GOT3 (cell line): ENCODE data around the gene ASPSCR1.

Experiments used
- DNase-seq: peaks from one replicate; lab custom pipeline; 2025; ENCODE audit warnings: mixed read lengths; lab: John Stamatoyannopoulos, UW

The ASPSCR1 gene

GRCh38 chr17:82013341-82013740 is 35.9 kb downstream of the ASPSCR1 start:
- no peak for DNase-seq

DNA sequence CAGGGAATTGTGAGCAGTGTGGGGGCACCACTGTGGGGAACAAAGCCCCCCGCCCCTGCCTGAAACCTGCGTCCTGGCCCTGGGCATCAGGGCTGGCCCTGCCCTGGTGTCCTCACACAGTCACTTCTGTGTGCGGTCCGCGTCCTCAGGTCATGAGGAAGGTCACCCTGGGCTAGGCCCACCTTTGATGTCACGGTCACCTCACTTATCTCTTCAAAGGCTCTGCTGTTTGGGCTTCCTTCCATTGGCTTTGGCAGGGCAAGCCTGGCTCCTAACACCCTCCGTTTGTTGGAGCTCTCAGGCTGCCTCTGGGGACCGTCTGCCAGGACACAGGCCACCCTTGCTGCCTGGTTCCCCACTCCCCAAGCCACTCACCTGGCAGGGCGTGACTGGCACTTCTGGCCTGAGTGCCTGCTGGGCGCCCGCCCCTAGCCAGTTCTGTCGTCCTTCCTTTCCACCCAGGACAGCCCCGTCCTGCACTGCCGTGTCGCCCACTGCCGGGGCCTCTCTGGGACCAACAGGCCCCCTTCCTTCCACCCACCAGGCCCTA is 36.4 kb downstream of the ASPSCR1 start:
- DNase-seq, result no peak

- no peak for DNase-seq
Measured at GRCh38 chr17:82014432-82014831, 37.0 kb downstream of the ASPSCR1 start.

- no peak for DNase-seq
Measured at GRCh38 chr17:82014971-82015310, 37.5 kb downstream of the ASPSCR1 start.

GRCh38 chr17:82015311-82015971 is 38.0 kb downstream of the ASPSCR1 start:
- DNase-seq, result no peak

DNA sequence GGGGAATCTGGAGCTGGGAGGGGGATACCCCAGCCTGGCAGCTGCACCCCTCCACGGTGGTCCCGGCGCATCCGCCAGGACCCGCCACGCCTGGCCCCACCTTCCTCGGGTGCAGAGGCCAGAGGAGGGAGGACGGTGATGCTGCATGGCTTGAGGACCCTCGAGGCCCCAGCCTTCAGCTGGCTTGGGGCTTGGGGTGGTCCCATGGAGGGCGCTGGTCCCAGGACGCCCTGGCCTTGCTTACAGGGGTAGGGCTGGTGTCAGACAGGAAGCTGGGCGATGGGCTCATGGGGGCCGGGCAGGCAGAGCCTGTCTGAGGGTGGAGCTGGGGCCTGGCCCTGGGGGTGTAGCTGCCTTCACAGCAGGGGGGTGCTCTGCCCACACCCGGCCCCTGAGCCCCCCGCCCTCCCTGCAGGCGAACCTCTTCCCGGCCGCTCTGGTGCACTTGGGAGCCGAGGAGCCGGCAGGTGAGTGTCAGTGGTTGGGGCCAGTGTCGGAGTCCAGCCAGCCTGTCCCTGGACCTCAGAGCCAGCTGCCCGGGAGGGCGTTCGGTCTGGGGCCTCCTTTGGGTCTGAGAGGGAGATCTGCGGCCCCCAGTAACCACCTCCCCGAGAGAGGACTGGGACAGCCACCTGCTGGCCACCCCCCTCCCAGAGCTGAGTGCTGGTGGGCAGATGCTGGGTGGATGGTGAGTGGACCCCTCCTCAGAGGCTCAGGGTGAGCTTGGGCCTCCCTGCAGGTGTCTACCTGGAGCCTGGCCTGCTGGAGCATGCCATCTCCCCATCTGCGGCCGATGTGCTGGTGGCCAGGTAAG is 38.8 kb downstream of the ASPSCR1 start:
- DNase-seq, result no peak

DNA sequence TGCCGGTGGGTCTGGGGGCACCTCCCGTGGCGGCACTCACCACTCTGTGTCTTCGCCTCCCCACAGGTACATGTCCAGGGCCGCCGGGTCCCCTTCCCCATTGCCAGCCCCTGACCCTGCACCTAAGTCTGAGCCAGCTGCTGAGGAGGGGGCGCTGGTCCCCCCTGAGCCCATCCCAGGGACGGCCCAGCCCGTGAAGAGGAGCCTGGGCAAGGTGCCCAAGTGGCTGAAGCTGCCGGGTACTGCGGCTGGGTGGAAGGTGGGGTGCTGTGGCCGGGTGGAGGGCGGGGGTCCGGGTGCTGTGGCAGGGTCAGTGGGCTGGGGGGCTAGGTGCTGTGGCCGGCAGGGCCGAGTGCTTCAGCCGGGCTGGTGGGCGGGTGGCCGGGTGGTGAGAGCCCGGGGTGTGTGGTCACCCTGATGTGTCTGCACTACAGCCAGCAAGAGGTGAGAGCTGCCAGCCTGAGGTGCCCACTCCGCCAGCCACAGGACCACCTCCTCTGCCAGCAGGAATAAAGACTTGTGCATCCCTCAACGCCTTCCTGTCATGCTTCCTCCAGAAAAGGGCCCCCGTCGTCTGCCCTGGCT is 39.5 kb downstream of the ASPSCR1 start:
- DNase-seq, result no peak

DNA sequence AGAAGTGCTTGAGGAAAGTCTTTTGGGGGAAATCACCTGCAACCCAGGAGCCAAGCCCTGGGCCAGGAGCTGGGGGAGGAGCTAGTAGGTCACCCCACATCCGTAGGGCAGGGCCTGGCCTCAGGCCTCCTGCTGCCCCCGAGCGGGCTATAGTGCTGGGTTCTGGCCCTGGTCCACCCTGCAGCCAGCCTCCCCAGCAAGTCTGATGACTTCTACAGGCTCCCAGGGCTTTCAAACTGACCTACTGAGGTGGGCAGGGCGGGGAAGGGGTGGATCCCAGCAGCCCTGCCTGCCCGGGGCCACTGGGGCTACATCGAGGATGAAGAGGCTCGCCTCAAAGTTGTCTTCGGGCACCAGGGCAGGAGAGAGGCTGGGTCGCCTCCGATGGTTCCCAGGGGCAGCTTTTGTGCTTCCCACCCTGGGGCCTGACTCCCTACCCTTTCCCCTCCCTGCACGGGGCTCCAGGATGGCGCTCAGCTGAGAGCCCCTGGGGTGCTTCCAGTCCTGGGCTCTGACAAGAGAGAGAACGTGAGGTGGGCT is 40.3 kb downstream of the ASPSCR1 start:
- DNase-seq, result no peak

DNA sequence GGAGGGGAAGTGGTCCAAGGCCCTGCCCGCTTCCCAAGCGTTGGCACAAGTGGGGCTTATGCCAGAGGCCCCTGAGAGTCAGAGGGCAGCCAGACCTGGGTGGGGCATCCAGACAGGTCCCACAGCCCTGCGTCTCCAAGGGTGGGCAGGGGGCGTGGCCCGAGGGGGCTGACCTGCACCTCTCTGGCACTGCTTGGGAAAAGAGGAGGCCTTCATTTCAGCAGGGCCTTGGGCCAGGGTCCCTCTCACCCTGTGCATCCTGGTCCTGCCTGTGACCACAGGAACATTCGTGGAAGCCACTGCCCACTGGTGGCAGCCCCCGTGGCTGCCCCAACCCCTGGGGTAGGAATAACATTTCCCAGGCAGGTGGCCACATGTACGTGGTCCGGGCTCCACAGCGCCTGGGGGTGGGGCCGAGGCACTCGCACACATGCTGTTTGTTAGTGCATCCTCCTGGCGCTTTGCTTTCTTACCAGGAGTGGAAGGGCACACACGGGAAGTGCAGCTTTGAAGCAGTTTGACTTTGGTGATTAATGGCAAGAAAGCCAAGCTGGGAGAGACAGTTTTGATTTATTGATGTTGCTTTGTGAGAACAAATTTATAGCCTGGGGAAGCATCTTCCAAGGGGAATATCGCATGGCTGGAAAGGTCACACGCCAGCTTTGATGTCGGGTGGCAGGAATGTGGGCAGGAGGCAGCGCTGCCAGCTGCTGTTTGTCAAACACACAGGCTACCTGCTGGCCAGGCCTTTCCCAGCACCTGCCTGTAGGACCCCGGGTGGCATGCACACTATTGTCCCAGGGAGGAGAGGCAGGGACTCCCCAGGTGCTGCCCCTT is 40.9 kb downstream of the ASPSCR1 start:
- no peak for DNase-seq

DNA sequence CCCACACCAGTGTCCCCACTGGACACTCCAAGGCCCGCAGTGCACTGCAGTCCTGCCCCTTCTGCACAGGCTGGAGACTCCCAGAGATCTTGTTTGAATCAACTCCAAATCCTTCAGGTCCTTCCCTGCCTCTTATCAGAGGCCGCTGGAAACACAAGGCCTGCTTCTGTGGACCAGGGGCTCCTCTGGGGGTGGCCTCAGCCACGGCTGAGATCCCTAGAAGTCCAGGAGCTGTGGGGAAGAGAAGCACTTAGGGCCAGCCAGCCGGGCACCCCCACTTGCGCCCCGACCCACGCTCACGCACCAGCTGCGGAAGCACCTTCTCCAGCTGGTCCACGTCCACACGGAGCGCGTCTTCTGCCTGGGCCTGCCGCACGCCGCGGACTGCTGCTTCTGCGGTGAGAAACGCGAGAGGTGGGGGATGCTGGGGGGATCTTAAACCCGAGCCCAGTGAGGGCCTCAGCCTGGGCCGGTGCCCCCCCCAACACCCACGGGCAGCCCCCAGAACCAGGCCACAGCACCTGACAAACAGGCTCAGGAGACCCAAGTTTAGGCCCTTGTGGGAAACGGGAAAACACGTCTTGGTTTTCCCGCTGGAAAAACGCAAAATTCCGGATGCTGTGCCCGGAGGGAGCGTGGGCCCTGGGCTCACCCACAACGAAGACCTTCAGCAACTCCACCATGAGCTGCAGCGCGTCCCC is 41.7 kb downstream of the ASPSCR1 start:
- no peak for DNase-seq

DNA sequence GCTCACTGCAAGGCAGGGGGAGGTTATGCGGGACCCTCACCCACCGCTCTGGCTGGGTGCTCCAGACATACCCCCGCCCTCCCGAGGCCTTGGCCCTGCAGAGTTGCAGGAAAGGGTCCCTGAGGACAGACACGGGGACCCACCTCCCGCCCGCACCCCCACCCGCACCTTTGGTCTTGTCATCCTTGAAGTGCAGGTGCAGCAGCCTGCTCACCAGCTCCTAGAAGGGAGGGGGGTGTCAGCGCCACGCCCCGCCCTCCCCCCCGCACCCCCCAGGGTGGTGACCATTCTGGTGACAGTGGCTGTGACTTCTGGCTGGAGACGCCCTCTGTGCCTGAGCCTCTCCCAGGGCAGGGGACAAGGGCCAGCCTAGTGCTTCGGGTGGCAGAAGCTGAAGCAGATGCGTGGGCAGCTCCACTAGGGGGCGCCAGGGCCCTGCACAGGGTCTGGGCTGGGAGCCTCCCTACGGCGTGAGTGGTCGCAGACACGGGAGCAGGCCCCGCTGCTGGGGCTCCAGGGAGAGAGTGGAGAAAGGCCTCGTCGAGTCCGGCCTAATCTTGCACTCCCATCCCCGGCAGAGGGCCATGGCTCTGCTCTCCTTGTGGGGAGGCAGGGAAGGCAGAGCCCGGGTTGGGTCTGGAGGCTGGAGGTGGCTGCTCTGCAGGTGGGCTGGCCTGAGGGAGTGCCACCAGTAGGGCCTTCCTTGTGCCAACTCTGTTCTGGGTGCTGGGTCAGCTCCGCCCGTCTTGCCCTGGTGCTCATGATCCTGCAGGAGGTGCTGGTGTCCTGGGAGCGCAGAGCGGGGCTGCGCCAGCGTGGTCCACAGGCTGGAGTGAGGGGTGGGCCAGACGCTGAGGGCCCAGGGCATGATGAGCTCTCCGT is 42.5 kb downstream of the ASPSCR1 start:
- DNase-seq, result no peak

GRCh38 chr17:82020572-82021106 is 43.2 kb downstream of the ASPSCR1 start:
- DNase-seq, result no peak

DNA sequence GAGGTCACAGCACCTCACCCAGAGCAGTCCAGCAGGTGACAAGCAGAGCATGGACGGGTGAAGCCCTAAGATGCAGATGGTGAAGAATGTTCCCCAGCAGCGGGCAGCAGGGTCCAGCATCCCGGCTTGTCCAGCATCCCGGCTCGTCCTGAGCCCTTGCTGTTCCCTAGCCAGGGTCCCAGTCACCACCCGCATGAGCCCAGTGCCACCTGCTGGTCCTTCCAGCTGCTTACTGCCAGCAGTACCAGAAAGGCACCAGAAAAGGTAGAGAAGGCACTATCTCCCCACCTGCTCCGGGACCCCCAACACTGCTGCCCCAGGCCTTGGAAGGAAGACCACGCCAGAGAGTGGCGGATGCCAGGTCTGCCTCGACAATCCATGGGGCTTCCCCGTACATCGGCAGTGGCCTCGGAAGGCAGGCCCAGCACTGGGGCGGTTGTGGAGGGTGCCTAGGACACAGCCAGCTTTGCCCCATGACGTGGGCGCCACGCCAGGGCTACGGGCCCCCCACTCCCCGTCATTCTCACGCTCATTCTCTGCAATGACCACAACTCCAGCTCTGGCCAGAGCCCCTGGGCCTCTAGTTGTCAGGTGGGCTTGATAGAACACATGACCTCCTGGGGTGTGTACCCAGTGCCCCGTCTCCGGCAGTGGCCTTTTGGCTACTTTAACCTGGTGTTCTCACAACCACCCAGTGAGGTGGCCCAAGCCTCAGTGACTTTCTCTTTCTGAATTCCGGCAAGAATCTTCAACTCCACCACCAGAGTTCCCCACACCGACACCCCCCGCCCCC is 43.9 kb downstream of the ASPSCR1 start:
- peak; percentile 10 for DNase-seq

DNA sequence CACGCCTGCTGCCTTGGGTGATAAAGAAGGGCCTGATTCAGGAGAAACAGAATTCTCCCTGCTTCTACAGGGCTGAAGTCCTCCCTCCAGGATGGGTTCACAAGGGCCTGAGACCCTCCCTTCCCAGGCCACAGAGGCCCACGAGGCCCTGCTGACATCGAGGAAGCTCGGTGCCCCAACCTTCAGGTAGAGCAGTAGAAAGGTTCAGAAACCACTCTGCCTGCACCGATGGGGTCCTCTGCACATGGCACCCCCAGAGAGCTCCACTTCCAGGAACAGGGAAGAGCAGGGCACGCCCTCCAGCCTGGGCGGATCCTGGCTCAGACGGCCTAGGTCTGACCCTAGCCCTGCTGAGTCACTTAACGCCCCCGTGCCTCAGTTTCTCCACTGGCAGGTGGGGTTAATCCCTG is 44.5 kb downstream of the ASPSCR1 start:
- DNase-seq, result no peak

DNA sequence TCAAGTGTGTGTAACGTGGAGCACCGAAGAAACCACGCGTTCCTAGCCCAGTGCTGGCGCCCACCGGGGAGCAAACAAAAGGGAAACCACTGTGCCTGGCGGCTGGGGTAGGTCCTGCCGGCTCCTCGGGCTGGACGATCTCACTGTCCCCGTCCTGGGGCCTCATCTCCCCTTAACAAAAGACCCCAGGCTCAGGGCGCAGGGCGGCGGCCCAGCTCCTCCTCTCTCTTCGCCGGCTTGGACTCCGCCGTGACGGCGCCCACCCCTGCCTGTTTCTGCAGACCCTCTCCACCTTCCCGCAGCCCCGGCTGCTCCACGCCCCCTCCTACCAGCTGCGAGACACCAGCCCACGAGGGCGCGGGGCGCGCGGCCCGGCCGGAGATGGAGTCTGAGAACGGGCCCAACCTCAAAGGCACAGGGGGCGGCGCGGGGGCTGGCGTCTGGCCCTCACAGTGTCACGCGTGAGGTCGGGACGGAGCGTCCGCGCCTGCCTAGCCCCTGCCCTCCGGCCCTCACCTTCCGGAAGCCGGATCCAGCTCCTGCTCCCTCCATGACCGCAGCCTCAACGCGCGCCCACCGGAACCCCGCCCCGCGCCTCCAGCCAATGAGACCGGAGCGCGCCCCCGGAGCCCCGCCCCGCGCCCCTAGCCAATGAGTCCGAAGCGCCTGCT is 45.0 kb downstream of the ASPSCR1 start, which contains the start of gene CENPX:
CENPX (minus strand) TSS at position 569 of the 671 bp plus-strand sequence; CDS start at position 552, 17 bp downstream.
- DNase-seq, result no peak

GRCh38 chr17:82022981-82023446 is 45.6 kb downstream of the ASPSCR1 start, which contains the start of gene LRRC45:
LRRC45 (plus strand) TSS chr17:82023305; CDS start chr17:82023644, 339 bp downstream.
- DNase-seq, result peak; percentile 98

DNA sequence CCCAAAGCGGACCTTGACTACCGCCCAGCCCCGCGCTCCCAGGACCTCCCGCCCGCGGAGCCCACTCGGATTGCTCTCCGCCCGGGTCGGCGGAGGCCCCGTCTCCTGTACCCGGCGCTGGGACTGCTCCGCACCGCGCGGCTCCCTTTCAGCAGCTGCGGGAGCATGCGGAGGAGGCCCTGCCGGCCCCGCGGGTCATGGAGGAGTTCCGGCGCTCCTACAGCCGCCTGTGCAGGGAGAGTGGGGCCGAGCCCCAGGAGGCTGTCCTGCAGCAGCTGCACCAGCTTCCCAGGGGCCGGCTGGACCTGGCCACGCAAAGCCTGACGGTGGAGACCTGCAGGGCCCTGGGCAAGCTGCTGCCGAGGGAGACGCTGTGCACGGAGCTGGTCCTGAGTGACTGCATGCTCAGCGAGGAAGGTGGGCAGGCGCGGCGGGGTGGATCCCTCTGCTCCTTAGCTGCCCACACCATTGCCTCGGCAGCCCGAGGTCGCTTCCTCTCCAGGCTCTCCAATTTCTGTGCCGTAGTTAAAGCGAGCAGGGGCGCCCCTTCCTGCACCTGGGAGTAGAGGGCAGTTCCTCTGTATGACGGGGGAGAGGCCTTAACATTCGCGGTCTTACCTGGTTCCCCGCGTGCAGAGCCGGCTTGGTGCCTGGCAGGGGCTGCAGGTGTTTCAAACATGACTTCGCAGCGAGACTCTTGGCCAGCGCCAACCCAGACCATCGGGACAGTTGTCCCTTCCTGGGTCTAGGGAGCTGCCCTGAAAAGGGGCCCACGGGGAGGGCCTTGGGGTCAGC is 46.2 kb downstream of the ASPSCR1 start:
- no peak for DNase-seq
